Stimulated activated CD4-positive, alpha-beta T cell treated with anti-CD3 and anti-CD28 coated beads, Interleukin-2, amount 100 ng/mL, for 24 hours (primary cell): ENCODE data around the gene EPDR1.

Experiments
- DNase-seq, 2 donors: peaks; one replicate each; pipeline ENCODE4 v3.0.0-alpha.2; 2020

EPDR1 gene

GRCh38 chr7:37984750-37985390, 64.4 kb downstream of the EPDR1 start:
- no peak for DNase-seq

- no peak for DNase-seq
These were observed 66.5 kb downstream of the EPDR1 start for GRCh38 chr7:37986908-37987330.

- DNase-seq: no peak
These were observed 67.3 kb downstream of the EPDR1 start for GRCh38 chr7:37987732-37988131.

GRCh38 chr7:37988721-37989650, 68.5 kb downstream of the EPDR1 start:
- no peak for DNase-seq

GRCh38 chr7:37990337-37990736, 69.9 kb downstream of the EPDR1 start:
- DNase-seq: no peak

GRCh38 chr7:37993060-37993501, 72.6 kb downstream of the EPDR1 start:
- no peak for DNase-seq

- no peak for DNase-seq
These were observed 79.2 kb downstream of the EPDR1 start for GRCh38 chr7:37999673-38000072.

- no peak for DNase-seq
These were observed 79.8 kb downstream of the EPDR1 start for GRCh38 chr7:38000272-38000671.
